HL-60/S4 treated with retinoic acid at 250 ng/mL for 4 days and 3 days (cell line): ENCODE measurements around the gene OR2T12.
"Not testable (repeated sequence)": the region's sequence is repeated elsewhere in the genome, so short reads cannot be mapped to it uniquely, and the experiment has no call there.

ENCODE experiments used
- in situ Hi-C: fragments of 300-500 bp; cut with MboI; formaldehyde crosslinking; loops from 2 replicates; pipeline ENCODE4 v1.7.0; 2022; ENCODE audit warnings: low sequenced_read_pairs

OR2T12 gene, protein sequence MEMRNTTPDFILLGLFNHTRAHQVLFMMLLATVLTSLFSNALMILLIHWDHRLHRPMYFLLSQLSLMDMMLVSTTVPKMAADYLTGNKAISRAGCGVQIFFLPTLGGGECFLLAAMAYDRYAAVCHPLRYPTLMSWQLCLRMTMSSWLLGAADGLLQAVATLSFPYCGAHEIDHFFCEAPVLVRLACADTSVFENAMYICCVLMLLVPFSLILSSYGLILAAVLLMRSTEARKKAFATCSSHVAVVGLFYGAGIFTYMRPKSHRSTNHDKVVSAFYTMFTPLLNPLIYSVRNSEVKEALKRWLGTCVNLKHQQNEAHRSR

DNA sequence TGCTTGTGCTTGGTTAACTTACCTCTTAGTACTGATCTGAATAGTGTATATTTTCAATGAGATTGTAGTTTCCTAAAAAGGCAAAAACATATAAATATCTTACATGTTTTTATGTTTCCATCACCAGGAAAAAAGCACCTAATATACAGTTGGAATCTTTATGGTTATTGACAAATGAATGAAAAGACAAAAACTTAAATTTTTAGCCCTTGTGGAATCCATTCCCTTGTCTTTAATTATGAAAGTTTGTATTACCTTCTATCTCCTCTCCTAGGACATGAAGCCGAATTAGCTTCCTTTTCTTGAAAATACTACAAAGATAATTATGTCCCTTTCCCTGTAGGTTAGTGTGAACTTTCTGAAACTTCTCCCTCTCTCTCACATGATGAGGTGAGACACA lies at the start of gene OR2T12:
Gene OR2T12 (minus strand): TSS at position 101 of the 400 bp plus-strand sequence. CDS start 7,846 bp downstream, outside the sequence.
- in situ Hi-C loops, result no loop called here

DNA sequence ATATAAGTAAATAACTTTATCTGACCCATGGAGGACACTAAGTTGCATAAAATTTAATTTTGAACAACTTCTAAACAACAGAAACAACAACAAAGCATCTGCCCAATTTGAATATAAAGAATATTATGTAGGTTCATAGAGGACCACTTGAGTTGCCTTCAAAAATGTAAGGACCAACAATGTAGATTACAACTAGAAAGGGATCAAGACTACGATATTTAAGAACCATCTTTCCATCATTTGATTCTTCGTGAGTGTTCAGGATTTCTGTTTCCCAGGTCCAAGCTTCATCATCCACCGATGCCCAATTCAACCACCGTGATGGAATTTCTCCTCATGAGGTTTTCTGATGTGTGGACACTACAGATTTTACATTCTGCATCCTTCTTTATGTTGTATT lies 45.3 kb upstream of the OR2T12 start, which contains the start of gene OR14C36:
Gene OR14C36 (plus strand): TSS at position 301 of the 400 bp plus-strand sequence. CDS start 0 bp downstream, at position 301.
- in situ Hi-C loops, result no loop called here

DNA sequence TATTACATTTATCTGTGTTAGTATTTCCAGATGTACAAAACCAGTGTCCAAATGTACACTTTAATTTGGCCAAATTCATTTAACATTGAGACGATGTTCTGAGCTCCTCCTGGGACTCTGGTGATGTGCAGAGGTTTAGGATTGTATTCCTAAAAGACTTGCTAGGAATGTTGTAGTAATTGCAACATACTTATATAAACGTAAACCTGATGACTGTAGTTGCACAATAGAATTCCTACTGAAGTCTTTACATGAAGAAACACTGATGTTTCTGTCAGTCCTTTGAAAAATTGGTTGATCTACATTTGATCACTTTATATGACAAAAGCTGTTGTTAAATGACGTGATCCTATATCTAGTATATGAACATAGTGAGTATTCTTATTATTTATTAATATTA lies 40.2 kb upstream of the OR2T12 start:
- in situ Hi-C loops, result no loop called here

DNA sequence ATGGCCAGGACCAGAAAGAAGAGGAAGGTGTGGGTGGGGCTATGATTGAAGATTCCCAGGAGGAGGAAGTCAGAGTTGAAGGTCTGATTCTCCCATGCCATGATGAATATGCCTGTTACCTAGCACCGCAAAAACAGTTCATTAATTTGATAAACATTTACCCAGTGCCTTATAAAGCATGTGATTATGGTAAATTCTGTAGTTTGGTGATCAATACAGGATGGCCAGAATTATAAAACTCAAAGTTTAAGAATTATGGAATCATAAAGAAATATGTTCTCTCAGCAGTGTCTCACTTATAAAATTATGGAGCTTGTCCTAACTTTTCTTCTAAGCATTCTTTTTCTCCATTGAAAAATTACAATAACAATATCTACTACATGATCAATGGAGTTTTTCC lies 21.2 kb upstream of the OR2T12 start, which contains the start of gene OR2M7:
Gene OR2M7 (minus strand): TSS at position 101 of the 400 bp plus-strand sequence. CDS start 0 bp downstream, at position 101.
- in situ Hi-C loops, result no loop called here

DNA sequence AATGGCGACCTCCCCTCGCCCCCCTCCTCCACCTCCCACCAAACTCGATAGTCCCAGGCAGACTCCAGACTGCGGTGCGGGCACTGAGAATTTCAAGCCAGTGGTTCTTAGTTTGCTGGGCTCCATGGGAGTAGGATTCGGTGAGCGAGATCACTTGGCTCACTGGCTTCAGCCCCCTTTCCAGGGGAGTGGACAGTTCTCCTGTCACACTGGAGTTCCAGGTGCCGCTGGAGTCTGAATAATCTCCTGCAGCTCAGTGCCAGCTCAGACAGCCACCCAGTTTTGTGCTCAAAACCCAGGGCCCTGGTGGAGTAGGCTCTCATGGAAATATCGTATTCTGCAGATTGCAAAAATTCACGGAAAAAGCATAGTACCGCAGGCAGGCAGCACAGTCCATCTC lies 13.6 kb upstream of the OR2T12 start:
- in situ Hi-C loops, result no loop called here

DNA sequence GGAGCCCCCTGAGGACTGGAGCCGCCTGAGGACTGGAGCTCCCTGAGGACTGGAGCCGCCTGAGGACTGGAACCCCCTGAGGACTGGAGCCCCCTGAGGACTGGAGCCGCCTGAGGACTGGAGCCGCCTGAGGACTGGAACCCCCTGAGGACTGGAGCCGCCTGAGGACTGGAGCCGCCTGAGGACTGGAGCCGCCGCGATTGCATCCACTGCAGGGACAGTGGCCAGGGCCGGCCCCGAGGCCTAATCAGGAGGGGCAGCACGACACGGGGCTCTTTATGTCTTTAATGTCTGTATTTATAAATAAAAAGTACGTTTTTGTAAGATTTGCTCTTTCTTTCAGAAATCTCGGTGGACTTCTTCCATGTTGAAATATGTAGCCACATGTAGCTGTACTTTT lies 3.5 kb upstream of the OR2T12 start:
- in situ Hi-C loops, result not testable (repeated sequence)

DNA sequence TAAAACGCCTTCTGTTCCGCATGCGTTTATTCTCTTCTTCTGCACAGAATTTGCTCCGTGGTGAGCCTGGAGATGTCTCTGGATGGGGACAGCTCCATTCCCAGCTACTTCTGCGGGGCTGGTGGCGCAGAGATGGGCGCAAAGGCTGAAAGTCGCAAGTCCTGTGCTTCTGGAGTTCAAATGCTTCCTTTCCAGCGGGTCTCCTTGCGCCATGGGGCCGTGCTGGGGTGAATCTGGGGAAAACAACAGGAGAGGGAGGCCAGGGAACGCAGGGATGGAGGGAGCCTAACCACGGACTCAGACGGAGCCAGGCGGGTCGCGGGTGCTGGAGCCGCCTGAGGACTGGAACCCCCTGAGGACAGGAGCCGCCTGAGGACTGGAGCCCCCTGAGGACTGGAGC lies 2.9 kb upstream of the OR2T12 start:
- in situ Hi-C loops, result no loop called here

DNA sequence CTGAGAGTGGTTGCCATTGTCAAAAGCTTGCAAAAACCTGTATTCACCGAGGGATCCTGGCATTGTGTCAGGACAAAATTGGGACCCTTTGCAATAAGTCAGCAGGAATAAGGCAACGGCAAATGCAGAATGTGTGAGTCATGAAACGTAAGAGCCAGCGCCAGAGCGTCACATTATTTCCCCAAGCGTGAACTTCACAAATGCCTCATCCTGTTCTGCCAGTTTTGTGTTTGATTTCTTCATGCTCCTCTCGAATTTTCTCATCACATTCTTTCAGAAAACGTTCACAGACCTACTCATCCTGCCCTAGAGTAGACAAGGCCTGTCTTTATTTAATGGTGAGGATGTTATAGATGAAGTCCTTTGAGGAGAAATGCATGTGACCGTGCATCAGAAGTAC lies 2.4 kb upstream of the OR2T12 start:
- in situ Hi-C loops, result not testable (repeated sequence)

DNA sequence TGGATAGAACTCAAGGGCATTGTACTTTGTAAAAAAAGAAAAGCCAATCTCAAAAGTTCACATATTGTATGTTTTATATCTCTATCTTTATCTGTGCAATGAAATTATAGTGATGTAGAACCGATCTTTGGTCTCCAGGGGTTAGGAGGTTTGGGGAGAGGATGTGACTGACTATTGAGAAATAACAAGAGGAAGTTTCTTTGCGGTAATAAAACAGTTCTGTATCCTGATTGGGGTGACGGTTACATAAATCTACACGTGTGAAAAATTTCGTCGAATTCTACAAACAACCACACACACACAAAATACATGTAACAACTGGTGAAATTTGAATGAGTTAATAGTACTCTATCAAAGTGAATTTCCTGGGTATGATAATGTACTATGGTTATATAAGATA lies 14.8 kb downstream of the OR2T12 start:
- in situ Hi-C loops, result no loop called here

DNA sequence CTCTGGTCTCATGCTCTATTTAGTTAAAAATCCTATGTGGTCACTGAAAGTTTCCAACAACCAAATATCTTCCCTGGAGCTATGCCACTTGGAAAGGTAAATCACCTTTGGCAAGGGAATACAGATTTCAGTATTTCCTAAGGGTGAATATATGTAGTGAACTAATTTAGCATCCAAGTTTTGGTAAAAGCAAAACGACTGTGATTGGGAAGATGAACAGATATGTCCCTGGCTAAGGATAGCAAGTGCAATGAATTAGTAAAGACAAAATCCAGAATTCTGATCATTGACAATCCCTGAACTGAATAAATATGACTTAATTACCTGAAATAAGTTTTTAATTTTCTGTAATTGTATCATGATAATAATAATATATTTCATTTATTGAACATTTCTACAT lies 25.3 kb downstream of the OR2T12 start, which contains the start of gene OR2T33:
Gene OR2T33 (minus strand): TSS at position 101 of the 400 bp plus-strand sequence. CDS start 4,162 bp downstream, outside the sequence.
- in situ Hi-C loops, result no loop called here

DNA sequence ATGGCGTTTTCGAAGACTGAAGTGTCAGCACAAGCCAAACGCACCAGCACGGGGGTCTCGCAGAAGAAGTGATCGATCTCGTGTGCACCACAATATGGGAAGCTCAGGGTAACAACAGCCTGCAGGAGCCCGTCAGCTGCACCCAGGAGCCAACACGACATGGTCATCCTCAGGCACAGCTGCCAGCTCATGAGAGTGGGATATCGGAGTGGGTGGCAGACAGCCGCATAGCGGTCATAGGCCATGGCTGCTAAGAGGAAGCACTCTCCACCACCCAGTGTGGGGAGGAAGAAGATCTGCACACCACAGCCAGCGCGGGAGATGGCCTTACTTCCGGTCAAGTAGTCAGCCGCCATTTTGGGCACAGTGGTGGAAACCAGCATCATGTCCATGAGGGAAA lies 30.0 kb downstream of the OR2T12 start:
- in situ Hi-C loops, result not testable (repeated sequence)

DNA sequence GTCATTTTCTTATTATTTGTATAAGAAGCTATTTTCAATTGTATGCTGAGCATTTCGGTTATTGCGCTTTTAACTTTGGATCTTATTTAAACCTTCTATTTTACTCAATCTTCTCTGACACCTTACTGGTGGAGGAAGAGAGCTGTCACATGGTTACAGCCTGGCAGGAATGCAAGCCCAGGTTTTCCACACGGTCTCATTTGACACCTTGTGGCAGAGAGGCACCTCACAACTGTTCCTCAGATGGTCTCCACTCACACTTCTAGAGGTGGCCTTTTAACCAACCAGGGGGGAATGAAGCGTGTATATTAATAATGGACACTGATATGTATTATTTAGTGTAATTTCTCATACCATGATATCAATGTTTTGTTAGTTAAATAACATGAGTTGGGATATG lies 35.0 kb downstream of the OR2T12 start:
- in situ Hi-C loops, result no loop called here

DNA sequence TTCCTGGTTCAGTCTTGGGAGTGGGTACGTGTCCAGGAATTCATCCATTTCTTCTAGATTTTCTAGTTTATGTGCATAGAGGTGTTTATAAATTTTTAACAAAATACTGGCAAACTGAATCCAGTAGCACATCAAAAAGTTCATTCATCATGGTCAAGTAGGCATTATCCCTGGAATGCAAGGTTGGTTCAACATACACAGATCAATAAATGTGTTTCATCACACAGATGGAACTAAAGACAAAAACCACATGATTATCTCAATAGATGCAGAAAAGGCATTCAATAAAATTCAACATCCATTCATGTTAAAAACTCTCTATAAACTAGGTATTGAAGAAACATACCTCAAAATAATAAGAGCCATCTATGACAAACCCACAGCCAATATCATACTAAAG lies 43.9 kb downstream of the OR2T12 start:
- in situ Hi-C loops, result not testable (repeated sequence)

DNA sequence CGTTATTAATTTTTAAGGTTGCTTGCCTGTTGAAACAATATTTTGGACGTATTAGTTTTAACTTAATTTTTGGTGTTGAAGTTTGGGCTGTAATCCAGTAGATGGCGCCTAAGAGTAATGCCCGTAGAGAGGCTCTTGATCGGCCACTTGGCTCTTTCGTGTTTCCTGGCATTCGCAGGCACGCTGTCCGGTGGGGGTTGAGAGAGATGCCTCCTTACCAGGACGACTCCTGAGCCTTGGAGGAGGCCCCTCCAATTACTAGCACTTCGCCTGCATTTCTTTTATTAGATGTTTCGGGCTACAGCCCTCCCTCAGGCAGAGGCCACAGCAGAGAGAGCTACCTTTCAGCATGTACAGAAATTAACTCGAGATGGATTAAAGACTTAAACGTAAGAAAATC lies 60.0 kb downstream of the OR2T12 start:
- in situ Hi-C loops, result no loop called here
